ENCODE measurements around the gene LYPD6B. TPM values are rescaled to one million over a fixed set of nuclear protein-coding genes. Genes with fewer than 3 reads are reported as not detected.

The LYPD6B gene
- total and polyA plus RNA-seq, 10 of the 15 experiments (the other 5 are each of a cell fraction or from before 2014, with no cell fraction given): 1.0 to 6.6 (median 4.0) TPM

DNA sequence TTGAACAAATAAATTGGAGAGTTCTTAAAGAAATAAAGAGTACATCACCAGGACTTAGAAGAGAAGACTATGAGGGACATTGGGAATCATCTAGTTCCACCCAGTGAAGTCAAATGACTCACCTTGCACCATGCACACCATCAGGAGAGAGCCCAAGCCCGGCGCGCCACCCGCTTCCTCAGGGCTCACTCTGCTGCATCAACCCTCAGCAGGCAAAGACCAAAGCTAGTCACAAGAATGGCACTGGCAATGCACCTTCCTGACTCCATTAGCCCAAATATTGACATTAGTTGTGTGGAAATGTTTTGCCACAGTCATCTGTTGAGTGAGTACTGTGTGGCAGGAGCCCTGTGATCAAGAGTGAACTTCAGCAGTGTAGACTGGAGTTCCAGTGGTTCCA, 7.1 kb upstream of the LYPD6B start (continued):
- TF ChIP-seq TBL1XR1 (IDR thresholded peaks at IDR 0.05; ENCODE audit: low read depth, low read length) (no peak), SREBF1 (IDR thresholded peaks at IDR 0.05; ENCODE audit: low read length) (no peak), FOS (IDR thresholded peaks at IDR 0.05; ENCODE audit: borderline replicate concordance, extremely low read depth, insufficient read length) (no peak), HDAC6 (IDR thresholded peaks at IDR 0.05; ENCODE audit: unreplicated experiment) (no peak), SIX5 (IDR thresholded peaks at IDR 0.05; ENCODE audit: low read depth, low read length, severe bottlenecking) (no peak), E4F1 (IDR thresholded peaks at IDR 0.05; ENCODE audit: borderline replicate concordance, partially characterized antibody) (no peak)

DNA sequence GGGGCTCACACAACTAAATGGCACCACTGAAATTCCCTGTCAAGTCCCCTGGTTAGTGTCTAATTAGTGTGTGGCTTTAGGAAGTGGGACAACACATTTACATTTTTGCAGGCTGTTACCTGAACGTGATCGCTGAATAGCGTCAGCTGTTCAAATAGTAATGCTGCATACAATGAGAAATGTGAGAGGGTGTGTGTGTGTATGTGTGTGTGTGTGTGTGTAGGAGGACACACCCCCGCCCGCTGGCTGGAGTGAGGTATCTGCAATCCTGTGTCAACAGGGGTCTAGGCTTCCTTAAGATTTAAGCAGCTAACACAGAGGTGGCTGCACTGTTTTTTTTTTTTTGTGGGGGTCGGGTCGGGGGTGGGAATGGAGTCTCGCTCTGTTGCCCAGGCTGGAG, 4.8 kb upstream of the LYPD6B start:
- Histone ChIP-seq H3K27me3 (replicated peaks in 1 of 2; ENCODE audit: control insufficient read depth in 2 of 2, insufficient read depth in 2 of 2, low read length in 1 of 2) (no peaks in the 10 kb centered on the region), H3K9ac (ENCODE audit: control insufficient read depth, insufficient read depth, low read length) (no peak overlapping the region), H2AFZ (ENCODE audit: control insufficient read depth, low read depth, low read length) (no peak overlapping the region), H3K4me2 (ENCODE audit: control insufficient read depth, insufficient read depth) (no peak overlapping the region), H3K9me3 (replicated peaks; ENCODE audit: control insufficient read depth, insufficient read depth, low read length) (no peaks in the 10 kb centered on the region), H3K79me2 (ENCODE audit: control insufficient read depth, insufficient read depth, low read length) (no peaks in the 10 kb centered on the region), H3K4me1 (ENCODE audit: control insufficient read depth, insufficient read depth, low read length) (peaks cover 23% of the 10 kb centered on the region), H3K36me3 (ENCODE audit: control insufficient read depth in 2 of 2, insufficient read depth in 2 of 2, low read length in 1 of 2) (no peaks in the 10 kb centered on the region), H3K4me3 (no peak overlapping the region), H3K27ac (ENCODE audit: control insufficient read depth, insufficient read depth) (no peak overlapping the region), H4K20me1 (ENCODE audit: control insufficient read depth, insufficient read depth) (no peaks in the 10 kb centered on the region)
- in situ Hi-C loops (cut with MboI) (no loop called here), intact Hi-C loops (cut with micrococcal nuclease; ENCODE audit: unreplicated experiment) (no loop called here)
- POLR2A ChIA-PET: interaction anchor here (0.8 kb wide), 1 partner anchor 12 kb away, joined by 5 read pairs; no protein-coding TSS in a partner anchor
- CTCF ChIA-PET: interaction anchor here (18.0 kb wide), 1 partner anchor 12 kb away, joined by 508 read pairs; no protein-coding TSS in a partner anchor
- ATAC-seq (no peak), FAIRE-seq (no peak), DNase-seq (ENCODE audit: low read depth, low spot score) (no peak)
- RAD21 ChIA-PET (ENCODE audit: unreplicated experiment): interaction anchor here (0.7 to 10.5 kb wide), 2 partner anchors 16 to 173 kb away, joined by 4 to 107 read pairs; no protein-coding TSS in a partner anchor
- 85% methylated on average over 5 of the region's 8 CpGs for WGBS (ENCODE audit: insufficient coverage, insufficient replicate concordance, low lambda C conversion rate, missing lambda C conversion rate)
- BruUV-seq (replicated peaks): no TSS peak
- SMC1A ChIA-PET (ENCODE audit: uncharacterized antibody, unreplicated experiment): interaction anchor here (1.4 to 16.5 kb wide), 3 partner anchors 14 to 26 kb away, joined by 3 to 327 read pairs (median 3); no protein-coding TSS in a partner anchor
- TF ChIP-seq IKZF2 (IDR thresholded peaks at IDR 0.05) (no peak), TAF1 (IDR thresholded peaks at IDR 0.05; ENCODE audit: borderline replicate concordance, low read depth, low read length) (no peak), ATF2 (IDR thresholded peaks at IDR 0.05; ENCODE audit: low read length) (no peak), IRF3 (IDR thresholded peaks at IDR 0.05) (no peak), NFXL1 (IDR thresholded peaks at IDR 0.05; ENCODE audit: borderline replicate concordance) (no peak), HDGF (IDR thresholded peaks at IDR 0.05) (no peak), SUZ12 (IDR thresholded peaks at IDR 0.05; ENCODE audit: unreplicated experiment) (no peak), SMAD5 (IDR thresholded peaks at IDR 0.05; ENCODE audit: low read depth) (no peak), RUNX3 (IDR thresholded peaks at IDR 0.05; ENCODE audit: low read length) (no peak), POU2F2 (IDR thresholded peaks at IDR 0.05; ENCODE audit: borderline replicate concordance, low read depth, low read length) (no peak), LARP7 (IDR thresholded peaks at IDR 0.05) (no peak), MEF2A (IDR thresholded peaks at IDR 0.05; ENCODE audit: insufficient read depth, low read depth, low read length) (no peak), MXI1 (IDR thresholded peaks at IDR 0.05; ENCODE audit: low read depth, low read length) (no peak), FOXK2 (IDR thresholded peaks at IDR 0.05) (no peak), DPF2 (IDR thresholded peaks at IDR 0.05) (no peak)
